HEK293T (cell line): Measurements from ENCODE around the gene SPOCK3.

ENCODE experiments used
- FOXK2 ChIP-seq: fragments of 450-650 bp; IDR thresholded peaks from 2 replicates; pipeline ENCODE4 v1.6.1; 2016; ENCODE audit warnings: mild to moderate bottlenecking
- FOXM1 ChIP-seq: fragments of 450-650 bp; IDR thresholded peaks from 2 replicates; pipeline ENCODE4 v1.6.1; 2017; ENCODE audit warnings: mild to moderate bottlenecking, borderline replicate concordance
- L3MBTL2 ChIP-seq: fragments of 450-650 bp; conservative IDR thresholded peaks from 2 replicates; pipeline ENCODE4 v1.6.1; 2016; ENCODE audit warnings: mild to moderate bottlenecking
- NFRKB ChIP-seq: fragments of 450-650 bp; IDR thresholded peaks from 2 replicates; pipeline ENCODE4 v1.6.1; 2016; ENCODE audit warnings: mild to moderate bottlenecking, moderate library complexity
- SP1 ChIP-seq: fragments of 450-650 bp; IDR thresholded peaks from 2 replicates; pipeline ENCODE4 v1.6.1; 2017

DNA sequence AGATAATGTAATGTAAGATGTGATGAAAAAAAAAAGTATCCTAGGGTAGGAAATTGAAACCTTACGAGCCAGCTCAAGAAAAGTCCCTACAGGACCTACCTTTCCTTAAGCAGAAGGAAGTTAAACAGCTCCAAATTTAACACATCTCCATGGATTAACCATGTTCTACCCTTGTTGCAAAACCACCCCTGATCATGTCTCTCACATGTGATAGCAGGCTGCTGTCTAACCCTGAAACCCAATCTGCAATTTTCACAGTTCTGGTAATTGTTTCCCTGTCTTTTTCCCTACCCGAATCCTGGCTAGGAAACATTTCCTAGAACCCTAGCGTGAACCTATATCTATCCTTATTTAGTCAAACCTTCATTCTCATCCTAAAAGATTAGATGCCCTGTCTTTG is 198.9 kb downstream of the SPOCK3 start:
- no peak for TF ChIP-seq SP1
- no peak for TF ChIP-seq FOXM1
- no peak for TF ChIP-seq NFRKB
- no peak for TF ChIP-seq L3MBTL2
- TF ChIP-seq FOXK2, result no peak
